NCI-H460 (cell line): ENCODE measurements around the gene SRPK2. TPM values are rescaled to one million over a fixed set of nuclear protein-coding genes. Genes with fewer than 3 reads are reported as not detected.
"Not testable (repeated sequence)": the region's sequence is repeated elsewhere in the genome, so short reads cannot be mapped to it uniquely, and the experiment has no call there.

Source experiments
- DNase-seq: peaks from one replicate; pipeline ENCODE4 v3.0.0-alpha.2; 2016; ENCODE audit warnings: low read depth; ENCODE audit errors: extremely low read depth
- total RNA-seq: library from RNA; depleted of rRNA; stranded (reverse); fragments of >200 nt; shearing (Covaris generic); gene quantifications from 2 replicates; pipeline ENCODE4 v1.2.3, GENCODE V29; 2014

Gene SRPK2
- total RNA-seq, 1 experiment from 2014 or later = 52.8 TPM

DNA sequence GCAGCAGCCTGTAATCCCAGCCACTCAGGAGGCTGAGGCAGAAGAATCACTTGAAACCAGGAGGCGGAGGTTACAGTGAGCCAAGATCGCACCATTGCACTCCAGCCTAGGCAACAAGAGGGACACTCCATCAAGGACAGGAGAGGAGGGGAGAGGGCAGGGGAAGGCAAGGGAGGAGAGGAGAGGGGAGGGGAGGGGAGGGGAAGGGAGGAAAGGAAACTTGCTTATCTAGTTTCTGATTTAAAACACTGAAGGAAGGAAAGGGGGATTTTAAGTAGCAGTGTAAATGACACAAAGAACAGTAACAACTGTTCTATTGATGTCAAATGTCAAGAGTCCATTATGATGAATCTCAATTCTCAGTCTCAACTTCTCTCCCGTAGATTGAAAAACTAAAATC is 43.7 kb downstream of the SRPK2 start:
- DNase-seq = no peak

DNA sequence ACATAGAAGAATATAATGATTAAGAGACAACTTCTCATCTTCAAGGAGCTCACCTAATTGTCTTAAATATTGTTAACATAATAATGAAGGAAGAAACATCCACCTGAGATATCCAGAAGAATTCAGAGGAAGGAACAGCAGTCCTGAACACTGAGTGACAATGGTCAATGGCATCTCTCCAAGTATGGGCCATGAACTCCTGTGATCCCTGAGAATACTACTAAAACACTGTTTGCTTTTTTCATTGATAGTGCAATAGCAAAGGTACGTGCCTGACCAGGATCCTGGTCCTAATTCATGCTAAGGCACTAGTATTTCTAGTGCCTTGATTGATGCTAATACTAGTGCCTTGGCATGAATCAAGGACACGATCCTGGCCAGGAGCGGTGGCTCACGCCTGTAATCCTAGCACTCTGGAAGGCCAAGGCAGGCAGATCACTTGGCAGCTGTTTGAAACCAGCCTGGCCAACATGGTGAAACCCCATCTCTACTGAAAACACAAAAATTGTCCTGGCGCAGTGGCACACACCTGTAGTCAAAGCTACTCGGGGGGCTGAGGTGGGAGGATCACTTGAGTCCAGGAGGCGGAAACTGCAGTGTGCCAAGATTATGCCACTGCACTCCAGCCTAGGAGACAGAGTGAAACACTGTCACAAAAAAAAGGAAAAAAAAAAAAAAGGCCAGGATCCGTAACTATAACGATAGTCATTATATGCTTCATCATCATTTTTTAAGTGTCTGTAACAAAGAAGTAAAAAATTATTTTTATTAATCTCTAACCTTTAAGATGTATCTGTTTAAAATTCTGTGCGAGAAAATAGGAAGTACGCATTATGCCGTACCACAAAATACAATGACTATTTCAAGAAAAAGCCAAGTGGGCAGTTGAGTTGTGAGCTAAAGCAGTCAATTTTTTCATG is 49.1 kb downstream of the SRPK2 start:
- DNase-seq = no peak

DNA sequence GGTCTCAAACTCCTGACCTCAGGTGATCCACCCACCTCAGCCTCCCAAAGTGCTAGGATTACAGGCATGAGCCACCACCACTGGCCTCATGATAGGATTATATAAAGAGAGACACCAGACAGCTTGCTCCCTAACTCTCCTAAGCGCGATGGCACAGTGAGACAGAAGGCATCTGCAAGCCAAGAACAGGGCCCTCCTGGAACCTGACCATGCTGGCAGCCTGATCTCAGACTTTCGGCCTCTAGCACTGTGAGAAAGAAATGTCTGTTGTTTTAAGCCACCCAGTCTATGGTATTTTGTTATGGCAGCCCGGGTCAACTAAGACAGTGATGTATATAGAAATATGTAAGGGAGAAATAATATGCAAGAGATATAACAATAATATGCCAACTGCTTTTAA is 51.2 kb downstream of the SRPK2 start:
- DNase-seq = no peak

DNA sequence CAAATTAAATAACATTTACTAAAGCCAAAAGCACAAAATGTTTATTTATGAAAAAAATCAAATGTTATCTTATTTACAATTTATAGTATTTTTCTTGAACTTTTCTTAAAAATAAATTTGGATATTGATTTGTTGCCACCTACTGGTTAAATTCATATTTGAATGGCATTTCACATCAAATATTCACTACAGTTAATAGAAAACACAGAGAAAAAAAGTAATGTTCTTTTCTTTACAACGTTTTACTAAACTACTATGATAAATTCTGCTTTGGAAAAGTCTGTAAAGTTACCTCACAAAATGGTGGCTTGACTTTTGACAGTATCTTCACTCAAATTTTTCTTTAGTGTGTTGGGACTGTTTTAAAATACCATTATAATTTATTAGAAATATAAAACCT is 52.7 kb downstream of the SRPK2 start:
- no peak for DNase-seq

DNA sequence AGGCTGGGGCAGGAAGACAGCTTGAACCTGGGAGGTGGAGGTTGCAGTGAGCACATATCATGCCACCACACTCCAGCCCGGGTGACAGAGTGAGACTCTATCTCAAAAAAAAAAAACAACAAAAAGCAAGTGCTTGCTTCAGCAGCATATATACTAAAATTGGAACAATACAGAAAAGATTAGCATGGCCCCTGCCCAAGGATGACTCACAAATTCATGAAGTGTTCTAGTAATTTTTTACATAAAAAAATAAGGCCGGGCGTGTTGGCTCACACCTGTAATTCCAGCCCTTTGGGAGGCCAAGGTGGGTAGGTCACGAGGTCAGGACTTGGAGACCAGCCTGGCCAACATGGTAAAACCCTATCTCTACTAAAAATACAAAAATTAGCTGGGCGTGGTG is 56.1 kb downstream of the SRPK2 start:
- DNase-seq = not testable (repeated sequence)

DNA sequence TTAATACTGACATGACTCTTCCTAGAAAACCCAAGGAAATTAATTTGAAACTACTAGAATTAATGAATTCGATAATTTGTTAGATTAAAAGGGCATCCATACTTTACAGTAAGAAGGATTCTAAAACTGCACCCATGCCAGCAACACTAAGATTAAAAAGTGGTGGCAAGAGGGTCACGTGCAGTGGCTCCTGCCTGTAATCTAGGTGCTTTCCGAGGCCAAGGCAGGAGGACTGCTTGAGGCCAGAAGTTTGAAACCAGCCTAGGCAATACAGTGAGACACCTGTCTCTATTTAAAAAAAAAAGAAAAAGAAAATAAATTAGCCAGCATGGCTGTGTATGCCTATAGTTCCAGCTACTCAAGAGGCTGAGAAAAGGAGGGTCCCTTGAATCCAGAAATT is 58.2 kb downstream of the SRPK2 start:
- no peak for DNase-seq

DNA sequence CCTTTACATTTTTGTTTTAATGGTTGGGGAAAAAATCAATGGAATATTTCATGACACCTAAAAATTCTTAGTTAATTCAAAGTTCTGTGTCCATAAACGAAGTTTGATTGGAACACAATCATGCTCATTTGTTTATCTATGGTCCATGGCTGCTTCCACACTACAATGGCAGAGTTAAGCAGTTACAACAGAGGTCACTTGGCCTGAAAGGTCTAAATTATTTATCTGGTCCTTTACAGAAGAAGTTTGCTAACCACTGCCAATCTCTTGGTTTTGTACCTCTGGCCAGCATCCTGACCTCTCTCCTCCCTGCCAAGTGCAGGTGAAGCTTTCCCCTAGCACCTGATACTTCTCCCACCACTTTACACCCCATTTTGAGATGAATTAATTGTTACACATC is 61.5 kb downstream of the SRPK2 start:
- no peak for DNase-seq

DNA sequence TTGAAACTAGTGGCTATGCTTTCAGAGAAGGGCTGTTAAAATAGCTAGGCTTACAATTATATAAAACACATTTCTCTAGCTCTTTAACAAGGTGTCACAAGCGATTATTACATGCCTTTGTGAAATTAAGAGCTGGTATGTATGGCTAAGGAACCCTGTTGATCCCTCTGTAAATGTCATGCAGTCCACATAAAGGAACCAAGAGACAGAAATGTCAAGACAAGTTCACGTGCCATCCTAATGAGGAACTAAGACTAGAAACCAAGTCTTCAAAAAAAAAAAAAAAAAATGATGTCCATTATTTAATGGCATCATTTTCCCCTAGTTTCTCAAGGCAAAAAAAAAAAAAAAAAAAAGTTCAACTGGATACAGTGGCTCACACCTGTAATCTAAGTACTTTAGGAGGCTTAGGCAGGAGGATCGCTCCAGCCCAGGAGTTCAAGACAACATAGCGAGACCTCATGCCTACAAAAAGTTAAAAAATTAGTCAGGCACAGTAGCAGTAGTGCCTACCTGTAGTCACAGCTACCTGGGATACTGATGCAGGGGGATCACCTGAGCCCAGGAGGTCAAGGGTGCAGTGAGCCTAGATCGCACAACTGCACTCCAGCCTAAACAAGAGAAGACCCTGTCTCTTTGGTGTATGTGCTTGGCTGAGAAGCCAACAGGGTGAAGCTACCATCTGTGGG is 63.4 kb downstream of the SRPK2 start:
- DNase-seq = no peak

DNA sequence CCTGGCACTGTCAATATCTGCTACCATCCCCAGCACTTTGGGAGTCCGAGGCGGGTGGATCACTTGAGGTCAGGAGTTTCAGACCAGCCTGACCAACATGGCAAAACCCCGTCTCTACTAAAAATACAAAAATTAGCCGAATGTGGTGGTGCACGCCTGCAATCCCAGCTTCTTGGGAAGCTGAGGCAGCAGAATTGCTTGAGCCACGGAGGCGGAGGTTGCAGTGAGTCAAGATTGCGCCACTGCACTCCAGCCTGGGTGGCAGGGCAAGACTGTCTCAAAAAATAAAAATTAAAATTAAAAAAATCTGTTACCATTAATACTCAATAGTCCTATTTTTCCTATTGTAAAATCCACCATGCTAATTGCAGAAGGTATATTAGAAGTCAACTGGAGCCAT is 64.1 kb downstream of the SRPK2 start:
- DNase-seq = not testable (repeated sequence)

DNA sequence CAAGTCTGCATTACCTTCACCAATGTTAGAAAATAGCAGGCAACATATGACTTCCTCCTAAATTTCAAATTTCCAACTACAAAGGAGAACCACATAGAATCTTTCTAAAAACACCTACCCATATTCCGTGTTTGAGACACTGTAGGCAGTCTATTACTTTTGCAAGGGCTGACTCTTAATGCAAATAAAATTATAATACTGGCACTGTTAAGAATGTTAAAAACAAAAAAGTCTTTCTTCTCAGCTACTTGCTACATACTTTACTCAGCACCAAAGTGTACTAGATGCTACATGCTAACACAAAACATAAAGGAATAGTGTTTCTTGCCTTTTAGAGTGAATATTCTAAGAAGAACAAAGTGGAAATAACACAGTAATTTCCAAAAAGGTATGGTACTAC is 65.4 kb downstream of the SRPK2 start:
- no peak for DNase-seq

DNA sequence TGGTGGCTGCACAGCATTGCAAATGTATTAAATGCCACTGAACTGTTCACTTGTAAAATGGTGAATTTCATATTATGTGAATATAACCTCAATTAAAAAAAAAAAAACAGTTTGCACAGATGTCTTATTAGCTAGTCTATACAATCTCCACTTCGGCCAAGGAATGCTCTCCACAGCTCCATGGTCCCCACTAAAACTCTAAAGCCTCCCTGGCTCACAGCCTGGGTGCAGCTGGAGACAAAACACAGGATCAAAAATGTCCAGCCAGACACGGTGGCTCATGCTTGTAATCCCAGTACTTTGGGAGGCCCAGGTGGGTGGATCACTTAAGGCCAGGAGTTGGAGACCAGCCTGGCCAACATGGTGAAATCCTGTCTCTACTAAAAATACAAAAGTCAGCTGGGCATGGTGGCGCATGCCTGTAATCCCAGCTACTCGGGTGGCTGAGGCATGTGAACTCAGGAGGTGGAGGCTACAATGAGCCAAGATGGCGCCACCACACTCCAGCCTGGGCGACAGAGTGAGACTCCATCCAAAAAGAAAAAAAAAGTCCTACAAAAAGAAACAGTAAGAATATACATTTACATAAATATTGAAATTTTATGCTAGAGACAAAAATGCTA is 66.0 kb downstream of the SRPK2 start:
- no peak for DNase-seq

DNA sequence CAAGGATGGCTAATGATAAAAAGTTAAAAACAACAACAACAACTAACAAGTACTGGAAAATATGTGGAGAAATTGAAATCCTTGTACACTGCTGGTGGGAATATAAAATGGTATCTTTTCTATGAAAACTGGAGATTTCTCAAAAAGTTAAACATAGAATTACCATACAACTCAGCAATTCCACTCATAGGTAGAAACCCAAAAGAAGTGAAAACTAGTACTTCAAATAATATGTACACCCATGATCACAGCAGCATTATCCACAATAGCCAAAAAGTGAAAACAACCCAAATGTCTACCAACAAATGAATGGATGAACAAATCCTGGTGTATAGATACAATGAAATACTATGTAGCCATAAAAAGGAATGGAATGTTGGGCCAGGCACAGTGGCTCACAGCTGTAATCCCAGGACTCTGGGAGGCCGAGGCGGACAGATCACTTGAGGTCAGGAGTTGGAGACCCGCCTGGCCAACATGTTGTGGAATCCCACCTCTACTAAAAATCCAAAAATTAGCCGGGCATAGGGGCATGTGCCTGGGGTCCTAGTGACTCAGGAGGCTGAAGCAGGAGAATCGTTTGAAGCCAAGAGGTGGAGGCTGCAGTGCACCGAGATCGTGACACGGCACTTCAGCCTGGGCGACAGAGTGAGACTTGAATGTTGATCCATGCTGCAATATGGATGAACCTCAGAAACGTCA is 66.8 kb downstream of the SRPK2 start:
- DNase-seq = no peak

DNA sequence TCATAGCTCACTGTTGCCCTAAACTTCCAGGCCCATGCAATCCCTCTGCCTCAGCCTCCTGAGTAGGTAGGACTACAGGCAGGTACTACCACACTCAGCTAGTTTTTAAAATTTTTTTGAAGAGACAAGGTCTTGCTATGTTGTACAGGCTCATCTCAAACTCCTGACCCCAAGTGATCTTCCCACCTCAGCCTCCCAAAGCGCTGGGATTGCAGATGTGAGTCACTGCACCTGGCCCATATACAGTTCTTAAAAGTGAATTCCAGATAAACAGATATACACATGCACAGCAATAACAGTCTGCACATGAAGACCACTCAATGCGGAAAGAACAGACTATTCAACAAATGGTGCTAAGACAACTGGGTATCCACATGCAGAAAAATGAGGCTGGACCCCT is 67.8 kb downstream of the SRPK2 start:
- DNase-seq = no peak

DNA sequence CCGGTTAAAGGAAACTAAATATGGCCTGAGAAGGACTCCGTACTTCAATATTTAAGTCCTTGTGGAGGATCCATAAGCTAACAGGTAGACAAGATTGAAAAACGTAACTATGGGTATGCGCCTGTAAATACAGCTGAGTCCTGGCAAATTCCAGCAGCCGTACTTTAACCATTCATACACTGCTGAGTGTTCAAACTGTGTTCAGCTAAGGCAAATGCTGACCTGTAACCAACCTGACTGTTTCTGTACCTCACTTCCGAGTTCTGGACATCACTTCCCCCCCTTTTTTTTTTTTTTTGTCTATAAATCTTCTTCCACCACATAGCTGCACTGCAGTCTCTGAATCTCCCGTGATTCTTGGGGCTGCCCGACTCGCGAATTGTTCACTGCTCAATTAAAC is 69.1 kb downstream of the SRPK2 start:
- no peak for DNase-seq

DNA sequence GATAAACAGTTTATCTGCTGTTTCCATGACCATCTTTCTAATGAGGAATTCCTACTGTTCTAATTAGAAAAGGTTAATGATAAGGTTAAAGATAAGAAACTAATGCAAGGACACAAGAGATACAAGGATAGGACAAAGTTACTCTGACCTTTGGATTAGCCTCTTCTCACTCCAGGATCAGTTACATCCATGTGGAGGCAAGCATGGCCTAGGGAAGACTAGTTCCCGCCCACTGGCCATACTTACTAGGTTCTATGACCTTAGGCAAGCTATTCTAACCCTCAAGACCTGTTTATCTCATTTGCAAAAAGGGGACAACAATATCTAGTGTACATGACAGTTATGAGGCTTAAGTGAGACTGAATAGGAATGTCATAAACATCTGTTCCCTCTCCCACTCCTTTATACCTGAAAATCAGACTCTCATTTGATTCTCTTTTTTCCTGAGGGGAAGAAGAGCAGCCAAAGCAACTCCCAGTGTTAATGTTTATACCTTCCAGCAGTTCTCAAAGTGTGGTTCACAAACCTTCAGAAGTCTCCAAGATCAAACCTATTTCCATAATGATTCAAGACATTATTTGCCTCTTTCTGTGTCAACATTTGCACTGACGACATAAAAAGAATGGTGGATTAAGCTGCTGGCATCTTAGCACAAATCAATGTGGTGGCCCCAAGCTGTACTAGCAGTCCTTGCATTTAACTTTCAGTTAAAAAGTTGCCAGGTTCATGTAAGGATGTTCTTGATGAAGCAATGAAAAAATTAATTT is 72.0 kb downstream of the SRPK2 start:
- DNase-seq = no peak

DNA sequence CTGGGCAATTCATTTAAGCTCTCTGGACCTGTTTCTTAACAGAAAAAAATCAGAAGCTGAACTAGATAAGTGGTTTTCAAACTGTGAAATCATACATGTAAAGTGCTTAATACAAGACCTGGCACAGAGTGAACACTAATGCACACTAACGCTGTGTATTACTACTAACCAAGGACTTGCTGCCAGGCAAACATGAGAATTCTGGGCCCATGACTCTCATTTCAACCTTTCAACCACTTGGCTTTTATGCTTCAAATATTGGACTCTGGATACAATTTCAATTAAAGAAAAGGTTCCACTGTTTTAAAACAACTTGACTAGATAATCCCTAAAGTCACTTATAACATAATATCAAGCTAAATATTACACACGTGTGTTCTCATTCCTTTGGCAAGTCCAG is 73.4 kb downstream of the SRPK2 start:
- DNase-seq = no peak

DNA sequence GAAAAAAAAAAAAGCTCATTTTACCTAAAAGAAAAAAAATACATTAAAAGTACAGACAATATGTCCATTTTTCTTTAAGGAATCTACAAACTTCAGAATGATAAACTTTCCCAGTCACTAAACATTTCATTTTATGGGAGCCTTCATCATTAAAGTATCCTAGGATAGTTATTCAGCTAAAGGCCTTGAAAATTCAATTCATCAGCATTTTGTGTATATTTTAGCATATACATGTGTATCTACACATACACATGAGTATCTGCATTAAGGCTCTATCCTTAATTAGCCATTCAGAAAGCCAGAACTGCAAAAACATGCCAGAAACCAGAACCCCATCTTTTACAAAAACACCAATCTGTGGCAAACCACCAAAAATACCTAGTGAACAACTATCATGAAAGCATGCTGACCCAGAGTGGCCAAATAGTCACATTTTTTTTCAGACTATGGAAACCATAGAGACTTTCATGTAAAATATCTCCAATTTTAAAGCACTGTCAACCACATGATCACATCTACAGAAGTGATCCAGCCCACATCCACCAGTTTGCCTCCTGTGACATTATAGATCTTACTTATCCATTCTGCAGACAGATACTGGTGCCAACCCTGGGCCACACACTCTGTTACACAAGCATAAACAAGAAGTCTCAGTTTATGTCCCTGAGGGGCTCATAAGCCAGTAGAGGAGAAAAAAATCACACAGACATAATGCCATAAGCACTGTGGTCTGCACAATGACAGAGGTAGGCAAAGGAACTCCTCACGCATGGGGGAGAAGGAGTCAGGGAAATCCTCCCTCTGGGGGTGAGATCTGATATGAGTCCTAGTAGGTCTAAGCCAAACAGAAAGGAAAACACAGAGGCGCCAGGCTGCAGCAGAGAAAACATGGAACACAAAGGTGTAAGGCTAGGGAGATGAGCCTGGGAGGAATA is 79.2 kb downstream of the SRPK2 start:
- DNase-seq = no peak

DNA sequence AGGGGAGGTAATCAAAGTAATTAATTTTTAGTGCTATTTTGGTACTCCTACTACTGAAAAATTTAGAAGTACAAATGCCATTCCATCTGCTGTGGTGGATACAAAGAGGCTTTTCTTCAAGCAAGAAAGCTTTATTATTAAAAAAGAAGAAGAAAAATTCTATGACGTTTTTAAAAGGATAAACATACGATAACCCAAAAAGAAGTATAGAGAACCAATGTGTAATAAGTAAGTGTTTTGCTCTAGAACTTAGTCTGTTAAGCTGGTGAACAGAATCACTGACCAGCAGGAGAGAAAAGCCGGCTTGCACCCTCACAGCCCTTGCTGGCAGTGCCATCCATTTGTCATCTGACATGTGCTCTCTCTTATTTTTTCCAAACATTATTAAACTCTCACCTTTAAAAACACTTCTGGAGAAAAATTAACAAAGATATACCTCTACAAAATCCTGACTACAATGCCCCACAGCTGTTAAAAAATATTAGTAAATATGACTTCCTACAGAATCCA is 81.5 kb downstream of the SRPK2 start:
- no peak for DNase-seq

DNA sequence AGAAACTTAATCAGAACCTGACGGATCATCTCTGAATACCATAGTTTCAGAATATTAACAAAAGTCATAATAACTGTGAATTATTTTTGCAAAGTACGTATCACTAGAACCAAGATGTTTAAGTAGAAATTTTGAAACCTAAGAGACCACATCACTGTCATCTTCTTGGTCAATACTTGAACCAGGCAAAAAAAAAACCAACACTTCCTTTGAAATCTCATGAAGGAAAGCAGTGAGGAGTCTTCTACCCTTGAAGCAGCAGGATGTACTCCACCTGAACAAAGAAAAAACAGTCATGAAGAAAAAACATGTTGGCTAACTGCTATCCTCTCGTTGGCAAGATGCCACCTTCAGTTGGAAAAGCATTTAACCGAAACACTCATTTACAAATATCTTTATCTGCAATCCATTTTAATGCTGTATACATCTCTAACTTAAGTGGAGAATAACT is 82.4 kb downstream of the SRPK2 start:
- DNase-seq = no peak
